ENCODE data around the gene MFRP.

The MFRP gene

GRCh38 chr11:119310682-119311052, 35.8 kb downstream of the MFRP start:
- Histone ChIP-seq H3K9me3 (ENCODE audit: insufficient read depth, low read depth, low read length) (no peaks in the 10 kb centered on the region), H3K36me3 (ENCODE audit: insufficient read depth, low read length) (peaks cover 67% of the 10 kb centered on the region), H3K9ac (ENCODE audit: low read depth, low read length) (no peak overlapping the region), H3K4me1 (ENCODE audit: insufficient read depth, low read length) (peaks cover 8% of the 10 kb centered on the region; the same call in 1 of the 2 replicates), H3K27ac (ENCODE audit: low read depth, low read length) (no peak overlapping the region), H3K27me3 (ENCODE audit: insufficient read depth, low read length) (peaks cover 11% of the 10 kb centered on the region), H3K4me3 (ENCODE audit: low read length) (no peak overlapping the region)
- 94% methylated on average over 20 of the region's 20 CpGs for whole genome bisulfite sequencing

DNA sequence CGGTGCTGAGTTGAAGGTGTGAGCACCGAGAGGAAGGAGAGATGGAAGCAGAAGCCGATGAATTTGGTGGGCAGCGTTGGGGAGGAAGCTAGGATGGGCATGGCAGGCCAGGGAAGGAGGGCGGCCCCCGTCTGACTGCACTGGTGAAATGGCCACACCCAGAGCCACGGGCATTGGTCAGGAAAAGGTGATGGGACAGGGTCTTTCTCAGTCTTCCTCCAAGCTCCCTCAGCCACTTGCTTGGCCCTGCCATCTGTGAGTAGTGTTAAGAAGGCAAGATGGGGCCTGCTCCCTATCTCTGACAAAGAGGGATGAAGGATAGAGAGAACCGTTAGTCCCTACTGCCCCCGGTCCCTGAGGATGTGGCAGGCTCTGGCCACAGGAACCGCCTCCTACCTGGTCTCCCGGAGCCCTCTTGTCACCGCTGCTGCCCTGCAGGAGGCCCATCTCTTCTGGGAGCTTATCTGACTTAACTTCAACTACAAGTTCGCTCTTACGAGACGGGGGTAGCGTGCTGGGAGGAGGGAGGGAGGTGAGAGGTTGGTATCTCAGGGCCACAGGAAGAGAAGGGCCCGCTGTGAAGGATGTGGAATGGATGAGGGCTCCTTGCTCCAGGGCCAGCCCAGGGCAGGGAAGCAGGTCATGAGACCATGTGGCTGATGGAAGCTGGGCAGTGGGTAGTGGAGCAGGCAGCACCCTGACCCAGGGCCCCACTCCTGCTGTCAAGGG, 36.4 kb downstream of the MFRP start:
- Histone ChIP-seq H3K27me3 (ENCODE audit: insufficient read depth, low read length) (peaks cover 6% of the 10 kb centered on the region), H3K27ac (ENCODE audit: low read depth, low read length) (no peak overlapping the region), H3K9me3 (ENCODE audit: insufficient read depth, low read depth, low read length) (no peaks in the 10 kb centered on the region), H3K4me1 (ENCODE audit: insufficient read depth, low read length) (peaks cover 8% of the 10 kb centered on the region; the same call in 1 of the 2 replicates), H3K4me3 (ENCODE audit: low read length) (no peak overlapping the region), H3K9ac (ENCODE audit: low read depth, low read length) (no peak overlapping the region), H3K36me3 (ENCODE audit: insufficient read depth, low read length) (peaks cover 68% of the 10 kb centered on the region)
- whole genome bisulfite sequencing = 91% methylated on average over 17 of the region's 17 CpGs

GRCh38 chr11:119309411-119309810, 37.1 kb downstream of the MFRP start:
- no peak overlapping the region for H3K27ac ChIP-seq (ENCODE audit: low read depth, low read length)
- no peaks in the 10 kb centered on the region for H3K9me3 ChIP-seq (ENCODE audit: insufficient read depth, low read depth, low read length)
- peaks cover 3% of the 10 kb centered on the region; the same call in 1 of the 2 replicates for H3K4me1 ChIP-seq (ENCODE audit: insufficient read depth, low read length)
- H3K9ac ChIP-seq (ENCODE audit: low read depth, low read length) = no peak overlapping the region
- H3K4me3 ChIP-seq (ENCODE audit: low read length) = no peak overlapping the region
- 92% methylated on average over 11 of the region's 11 CpGs for WGBS
- no peaks in the 10 kb centered on the region for H3K27me3 ChIP-seq (ENCODE audit: insufficient read depth, low read length)
- peaks cover 66% of the 10 kb centered on the region for H3K36me3 ChIP-seq (ENCODE audit: insufficient read depth, low read length)

GRCh38 chr11:119307974-119308373, 38.5 kb downstream of the MFRP start:
- WGBS = 87% methylated on average over 5 of the region's 5 CpGs
- no peaks in the 10 kb centered on the region for H3K9me3 ChIP-seq (ENCODE audit: insufficient read depth, low read depth, low read length)
- H3K4me1 ChIP-seq (ENCODE audit: insufficient read depth, low read length) = peaks cover 3% of the 10 kb centered on the region; the same call in 1 of the 2 replicates
- no peaks in the 10 kb centered on the region for H3K27me3 ChIP-seq (ENCODE audit: insufficient read depth, low read length)
- no peak overlapping the region for H3K9ac ChIP-seq (ENCODE audit: low read depth, low read length)
- no peak overlapping the region for H3K27ac ChIP-seq (ENCODE audit: low read depth, low read length)
- peaks cover 68% of the 10 kb centered on the region for H3K36me3 ChIP-seq (ENCODE audit: insufficient read depth, low read length)
- H3K4me3 ChIP-seq (ENCODE audit: low read length) = no peak overlapping the region

DNA sequence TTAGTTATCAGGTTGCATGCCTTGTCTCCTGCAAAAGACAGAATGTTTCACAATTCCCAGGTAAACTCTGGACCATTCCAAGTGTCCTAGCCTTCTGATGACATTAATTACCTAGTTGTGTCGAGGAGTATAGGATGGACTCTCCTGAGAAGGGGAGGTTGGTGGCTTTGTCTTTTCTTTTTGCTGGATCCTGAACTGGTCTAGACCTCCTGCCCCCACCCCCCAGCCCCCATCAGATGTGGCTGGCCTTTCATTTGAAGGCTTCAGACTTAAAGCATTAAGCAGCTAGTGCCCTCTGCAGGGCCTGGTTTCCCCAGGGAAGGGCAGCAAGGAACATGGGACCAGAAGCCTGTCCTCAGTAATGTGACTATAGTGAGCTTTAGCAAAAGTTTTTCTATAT, 39.3 kb downstream of the MFRP start:
- Histone ChIP-seq H3K4me3 (ENCODE audit: low read length) (no peak overlapping the region), H3K27ac (ENCODE audit: low read depth, low read length) (no peak overlapping the region), H3K9me3 (ENCODE audit: insufficient read depth, low read depth, low read length) (no peaks in the 10 kb centered on the region), H3K9ac (ENCODE audit: low read depth, low read length) (no peak overlapping the region), H3K4me1 (ENCODE audit: insufficient read depth, low read length) (peaks cover 3% of the 10 kb centered on the region; the same call in 1 of the 2 replicates), H3K36me3 (ENCODE audit: insufficient read depth, low read length) (peaks cover 68% of the 10 kb centered on the region), H3K27me3 (ENCODE audit: insufficient read depth, low read length) (no peaks in the 10 kb centered on the region)
- 60% methylated on average over 1 of the region's 1 CpG for WGBS

- Histone ChIP-seq H3K27me3 (ENCODE audit: insufficient read depth, low read length) (no peaks in the 10 kb centered on the region), H3K4me1 (ENCODE audit: insufficient read depth, low read length) (peaks cover 3% of the 10 kb centered on the region; the same call in 1 of the 2 replicates), H3K4me3 (ENCODE audit: low read length) (no peak overlapping the region), H3K9me3 (ENCODE audit: insufficient read depth, low read depth, low read length) (no peaks in the 10 kb centered on the region), H3K36me3 (ENCODE audit: insufficient read depth, low read length) (peaks cover 71% of the 10 kb centered on the region), H3K27ac (ENCODE audit: low read depth, low read length) (peak overlapping the region; percentile 5; the same call in 1 of the 2 replicates), H3K9ac (ENCODE audit: low read depth, low read length) (no peak overlapping the region)
- 90% methylated on average over 5 of the region's 5 CpGs for WGBS
These were observed 40.1 kb downstream of the MFRP start for GRCh38 chr11:119306373-119306890.

DNA sequence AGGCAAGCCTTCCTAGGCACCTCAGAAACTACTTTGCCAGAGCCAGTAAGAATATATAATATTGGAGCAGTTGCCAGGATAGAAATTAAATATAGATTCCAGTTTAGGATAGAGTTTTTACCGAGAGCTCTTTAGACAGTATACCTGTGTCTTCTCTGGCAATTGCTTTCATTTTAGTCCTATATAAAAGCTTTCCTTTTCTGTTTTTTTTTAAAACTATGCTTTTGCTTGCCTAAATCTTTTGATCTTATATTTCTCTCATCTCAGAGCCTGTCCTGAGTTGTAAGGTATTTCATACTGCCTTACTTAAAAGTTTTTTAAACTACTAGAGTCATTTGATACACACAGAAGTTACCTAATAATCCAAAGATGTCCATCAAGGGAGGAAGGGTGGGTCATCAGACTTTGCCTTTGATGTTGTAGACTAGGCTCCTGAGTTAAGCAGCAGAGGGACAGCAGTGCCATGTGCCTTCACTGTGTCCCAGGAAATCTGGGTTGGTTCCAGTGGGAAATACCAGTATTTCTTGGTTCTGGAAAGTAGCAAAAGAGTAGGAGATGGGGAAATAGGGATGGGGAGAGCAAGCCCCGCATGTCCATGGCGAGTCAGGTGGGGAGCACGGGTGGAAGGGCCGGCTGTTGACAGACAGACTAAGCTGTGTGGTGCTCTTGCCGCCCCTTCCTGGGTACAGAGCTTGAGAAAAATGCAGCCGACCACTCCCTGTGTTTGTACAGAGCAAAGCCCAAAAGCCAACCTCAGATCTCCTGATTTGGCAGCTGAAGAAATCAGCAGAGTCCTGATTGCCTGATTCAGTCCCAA, 40.7 kb downstream of the MFRP start:
- peaks cover 3% of the 10 kb centered on the region; the same call in 1 of the 2 replicates for H3K4me1 ChIP-seq (ENCODE audit: insufficient read depth, low read length)
- H3K36me3 ChIP-seq (ENCODE audit: insufficient read depth, low read length) = peaks cover 74% of the 10 kb centered on the region
- H3K9ac ChIP-seq (ENCODE audit: low read depth, low read length) = no peak overlapping the region
- 91% methylated on average over 7 of the region's 7 CpGs for WGBS
- no peak overlapping the region for H3K27ac ChIP-seq (ENCODE audit: low read depth, low read length)
- no peak overlapping the region for H3K4me3 ChIP-seq (ENCODE audit: low read length)
- no peaks in the 10 kb centered on the region for H3K27me3 ChIP-seq (ENCODE audit: insufficient read depth, low read length)
- H3K9me3 ChIP-seq (ENCODE audit: insufficient read depth, low read depth, low read length) = no peaks in the 10 kb centered on the region

DNA sequence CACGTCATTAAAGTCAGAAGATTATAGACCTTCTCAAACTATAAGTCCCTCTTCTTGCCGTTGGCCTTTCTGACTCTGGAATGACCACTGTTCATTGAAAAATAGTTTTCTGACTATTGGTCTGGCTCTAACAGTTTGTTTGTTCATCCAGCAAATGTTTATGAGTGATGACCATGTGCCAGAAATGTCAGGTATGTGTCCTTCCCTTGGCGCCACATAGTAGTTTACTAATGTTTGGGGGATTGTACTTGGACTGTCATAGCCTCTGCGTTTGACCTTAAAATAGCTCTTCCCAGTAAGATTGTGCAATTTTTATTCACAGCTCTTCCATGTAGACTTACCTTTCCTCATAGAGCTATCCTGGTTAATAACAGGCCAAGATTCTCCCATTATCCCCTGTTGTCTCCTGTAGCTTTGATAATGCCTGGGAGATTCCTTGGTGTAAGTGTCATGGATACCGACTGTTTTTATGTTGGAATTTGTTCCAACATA, 43.2 kb downstream of the MFRP start:
- no peak overlapping the region for H3K4me3 ChIP-seq (ENCODE audit: low read length)
- H3K27ac ChIP-seq (ENCODE audit: low read depth, low read length) = no peak overlapping the region
- peaks cover 77% of the 10 kb centered on the region for H3K36me3 ChIP-seq (ENCODE audit: insufficient read depth, low read length)
- no peaks in the 10 kb centered on the region for H3K9me3 ChIP-seq (ENCODE audit: insufficient read depth, low read depth, low read length)
- no peak overlapping the region for H3K9ac ChIP-seq (ENCODE audit: low read depth, low read length)
- 91% methylated on average over 5 of the region's 5 CpGs for WGBS
- no peaks in the 10 kb centered on the region for H3K27me3 ChIP-seq (ENCODE audit: insufficient read depth, low read length)
- peaks cover 3% of the 10 kb centered on the region; the same call in 1 of the 2 replicates for H3K4me1 ChIP-seq (ENCODE audit: insufficient read depth, low read length)

DNA sequence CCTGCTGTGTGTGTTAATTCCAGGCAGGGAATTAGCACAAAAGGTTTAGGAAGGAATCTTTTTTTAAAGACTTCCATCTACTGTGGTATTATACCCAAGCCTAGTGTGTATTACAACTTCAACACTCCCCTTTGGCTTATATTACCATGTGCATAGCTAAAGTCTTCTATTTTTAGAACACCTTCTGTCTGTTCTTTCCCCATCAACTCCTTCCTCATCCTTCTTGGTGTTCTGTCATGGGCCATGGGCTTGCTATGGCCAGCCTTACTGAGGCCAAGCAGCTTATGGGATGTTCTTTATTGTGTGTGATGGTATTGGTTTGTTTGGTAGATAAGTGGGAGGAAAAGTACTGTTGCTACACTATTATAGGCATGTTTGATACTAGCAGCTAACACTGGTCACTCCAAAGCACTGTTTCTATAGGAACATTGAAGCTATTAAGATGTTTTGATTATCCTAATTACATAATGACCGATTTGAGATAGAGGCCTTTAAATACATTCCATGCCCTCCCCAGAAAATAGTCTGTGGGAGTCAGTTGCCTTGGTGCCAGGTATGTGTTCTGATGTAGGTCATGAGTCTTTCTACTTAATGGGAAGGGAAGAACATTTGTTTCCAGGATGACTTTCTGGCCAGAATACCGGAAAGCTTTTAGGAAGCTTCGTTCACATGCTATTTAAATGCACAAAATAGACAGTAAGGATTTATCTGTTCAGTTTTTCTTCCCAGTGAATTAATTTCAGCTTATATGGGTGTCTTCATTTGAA, 46.1 kb downstream of the MFRP start:
- 100% methylated on average over 3 of the region's 3 CpGs for WGBS
- Histone ChIP-seq H3K27me3 (ENCODE audit: insufficient read depth, low read length) (no peaks in the 10 kb centered on the region), H3K4me3 (ENCODE audit: low read length) (no peak overlapping the region), H3K4me1 (ENCODE audit: insufficient read depth, low read length) (no peaks in the 10 kb centered on the region), H3K9me3 (ENCODE audit: insufficient read depth, low read depth, low read length) (no peaks in the 10 kb centered on the region), H3K27ac (ENCODE audit: low read depth, low read length) (no peak overlapping the region), H3K36me3 (ENCODE audit: insufficient read depth, low read length) (peaks cover 90% of the 10 kb centered on the region), H3K9ac (ENCODE audit: low read depth, low read length) (no peak overlapping the region)

- Histone ChIP-seq H3K36me3 (ENCODE audit: insufficient read depth, low read length) (peaks cover 93% of the 10 kb centered on the region), H3K4me3 (ENCODE audit: low read length) (no peak overlapping the region), H3K9ac (ENCODE audit: low read depth, low read length) (no peak overlapping the region), H3K27ac (ENCODE audit: low read depth, low read length) (no peak overlapping the region), H3K9me3 (ENCODE audit: insufficient read depth, low read depth, low read length) (no peaks in the 10 kb centered on the region), H3K27me3 (ENCODE audit: insufficient read depth, low read length) (no peaks in the 10 kb centered on the region), H3K4me1 (ENCODE audit: insufficient read depth, low read length) (no peaks in the 10 kb centered on the region)
- 93% methylated on average over 9 of the region's 9 CpGs for WGBS
These were observed 47.1 kb downstream of the MFRP start for GRCh38 chr11:119299416-119299815.
